ENCODE results near the gene PARP4. TPM values are rescaled to one million over a fixed set of nuclear protein-coding genes. Genes with fewer than 3 reads are reported as not detected.
"Not testable (repeated sequence)": the region's sequence is repeated elsewhere in the genome, so short reads cannot be mapped to it uniquely, and the experiment has no call there.

Gene PARP4
- total RNA-seq, 1 donor from 2014 or later: 31.5 TPM

DNA sequence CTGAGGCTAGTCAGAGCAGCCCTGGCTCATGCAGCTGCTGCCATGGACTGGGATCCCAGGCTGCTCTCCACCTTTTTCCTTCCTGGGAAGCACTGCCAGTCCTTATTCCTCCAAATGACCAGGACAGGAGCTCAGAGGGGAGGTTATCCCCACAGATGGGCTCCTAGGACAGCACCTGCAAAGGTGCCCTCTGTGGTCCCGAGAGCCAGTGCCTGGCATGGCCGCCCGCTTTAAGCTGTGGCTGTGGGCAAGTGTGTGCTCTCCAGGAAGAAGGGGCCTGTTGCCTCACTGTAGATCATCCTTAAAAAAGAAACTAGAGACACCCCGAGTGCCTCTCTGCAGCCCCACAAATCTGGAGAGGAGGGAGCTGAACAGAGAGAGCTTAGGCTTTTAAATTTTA is 119.6 kb downstream of the PARP4 start:
- TF ChIP-seq, protein P1, sequence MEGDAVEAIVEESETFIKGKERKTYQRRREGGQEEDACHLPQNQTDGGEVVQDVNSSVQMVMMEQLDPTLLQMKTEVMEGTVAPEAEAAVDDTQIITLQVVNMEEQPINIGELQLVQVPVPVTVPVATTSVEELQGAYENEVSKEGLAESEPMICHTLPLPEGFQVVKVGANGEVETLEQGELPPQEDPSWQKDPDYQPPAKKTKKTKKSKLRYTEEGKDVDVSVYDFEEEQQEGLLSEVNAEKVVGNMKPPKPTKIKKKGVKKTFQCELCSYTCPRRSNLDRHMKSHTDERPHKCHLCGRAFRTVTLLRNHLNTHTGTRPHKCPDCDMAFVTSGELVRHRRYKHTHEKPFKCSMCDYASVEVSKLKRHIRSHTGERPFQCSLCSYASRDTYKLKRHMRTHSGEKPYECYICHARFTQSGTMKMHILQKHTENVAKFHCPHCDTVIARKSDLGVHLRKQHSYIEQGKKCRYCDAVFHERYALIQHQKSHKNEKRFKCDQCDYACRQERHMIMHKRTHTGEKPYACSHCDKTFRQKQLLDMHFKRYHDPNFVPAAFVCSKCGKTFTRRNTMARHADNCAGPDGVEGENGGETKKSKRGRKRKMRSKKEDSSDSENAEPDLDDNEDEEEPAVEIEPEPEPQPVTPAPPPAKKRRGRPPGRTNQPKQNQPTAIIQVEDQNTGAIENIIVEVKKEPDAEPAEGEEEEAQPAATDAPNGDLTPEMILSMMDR (IDR thresholded peaks at IDR 0.05): no peak
- H3K9me3 Mint-ChIP-seq (ENCODE audit: unreplicated experiment): peaks cover 17% of the 10 kb centered on the region
- H3K36me3 Mint-ChIP-seq (ENCODE audit: unreplicated experiment): no peaks in the 10 kb centered on the region
- H3K4me3 Mint-ChIP-seq (ENCODE audit: unreplicated experiment): no peak overlapping the region
- H3K4me1 Mint-ChIP-seq (ENCODE audit: unreplicated experiment): no peaks in the 10 kb centered on the region
- DNase-seq (ENCODE audit: extremely low spot score, unreplicated experiment): no peak
- H3K27ac Mint-ChIP-seq (ENCODE audit: unreplicated experiment): no peak overlapping the region
- no peaks in the 10 kb centered on the region for H3K27me3 Mint-ChIP-seq (ENCODE audit: unreplicated experiment)

DNA sequence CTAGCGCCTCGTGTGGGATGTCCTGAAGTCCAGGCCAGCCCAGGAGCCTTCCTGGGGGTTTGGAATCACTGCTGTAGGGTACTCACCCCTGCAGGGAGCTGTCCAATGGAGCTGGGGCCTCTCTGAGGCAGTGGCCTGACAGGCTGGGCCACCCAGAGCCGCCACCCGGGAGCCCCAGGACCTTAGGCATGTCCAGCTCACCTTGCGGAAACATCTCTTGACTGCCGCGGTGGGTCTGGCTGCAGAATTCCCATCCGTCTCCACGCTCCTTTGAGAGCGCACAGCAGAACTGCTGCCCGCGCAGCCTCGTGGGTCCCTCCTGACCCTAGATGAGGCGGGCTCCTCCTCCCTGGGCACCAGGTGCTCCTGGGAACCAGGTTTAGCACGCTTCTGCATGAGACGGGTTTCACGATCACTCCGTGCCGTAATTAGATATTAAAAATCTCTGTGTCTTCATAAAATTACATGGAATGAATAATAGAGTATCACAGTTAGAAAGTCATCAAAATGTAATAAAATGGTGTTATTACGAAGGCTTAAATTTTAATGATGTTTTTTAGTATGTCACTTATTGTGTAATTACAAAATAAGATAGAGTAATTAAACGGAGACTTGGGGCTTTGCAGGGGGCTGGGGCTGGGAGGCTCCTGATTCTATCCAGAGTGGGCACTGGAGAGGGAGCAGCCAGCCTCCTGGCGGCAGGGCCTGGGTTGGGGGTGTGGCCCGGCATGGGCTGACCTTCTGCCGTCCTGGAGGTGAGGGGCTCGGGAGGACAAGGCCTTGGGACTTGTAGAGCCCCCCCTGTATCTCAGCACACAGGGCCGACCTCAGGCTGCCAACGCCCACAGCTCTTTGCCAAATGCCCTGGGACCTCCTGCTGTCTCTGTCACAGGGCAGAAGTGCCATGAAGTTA is 120.6 kb downstream of the PARP4 start:
- H3K27ac Mint-ChIP-seq (ENCODE audit: unreplicated experiment); H3K36me3 Mint-ChIP-seq (ENCODE audit: unreplicated experiment); DNase-seq (ENCODE audit: extremely low spot score, unreplicated experiment); H3K9me3 Mint-ChIP-seq (ENCODE audit: unreplicated experiment); H3K27me3 Mint-ChIP-seq (ENCODE audit: unreplicated experiment); H3K4me1 Mint-ChIP-seq (ENCODE audit: unreplicated experiment); H3K4me3 Mint-ChIP-seq (ENCODE audit: unreplicated experiment): not testable (repeated sequence)

DNA sequence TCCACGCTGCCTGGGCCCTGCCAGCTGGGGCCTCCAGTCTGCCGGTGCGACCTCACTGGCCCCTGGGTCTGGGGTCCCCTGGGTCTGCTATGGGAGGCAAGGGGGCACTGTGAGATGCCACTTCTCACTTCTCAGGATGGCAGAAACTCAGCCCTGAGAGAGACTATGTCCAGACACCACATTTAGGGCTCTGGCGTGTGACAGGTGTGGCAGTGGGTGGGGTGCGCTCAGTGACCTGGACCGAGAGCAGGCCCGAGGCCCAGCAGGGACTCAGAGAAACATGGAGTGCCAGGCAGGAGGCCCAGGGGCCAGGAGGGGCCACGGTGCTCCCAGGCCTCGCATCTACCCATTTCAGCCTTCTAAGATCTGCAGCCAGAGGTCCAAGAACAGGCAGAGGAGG is 121.8 kb downstream of the PARP4 start:
- not testable (repeated sequence) for DNase-seq (ENCODE audit: extremely low spot score, unreplicated experiment); H3K27me3 Mint-ChIP-seq (ENCODE audit: unreplicated experiment); H3K9me3 Mint-ChIP-seq (ENCODE audit: unreplicated experiment); H3K27ac Mint-ChIP-seq (ENCODE audit: unreplicated experiment); H3K4me3 Mint-ChIP-seq (ENCODE audit: unreplicated experiment); H3K36me3 Mint-ChIP-seq (ENCODE audit: unreplicated experiment); H3K4me1 Mint-ChIP-seq (ENCODE audit: unreplicated experiment)

DNA sequence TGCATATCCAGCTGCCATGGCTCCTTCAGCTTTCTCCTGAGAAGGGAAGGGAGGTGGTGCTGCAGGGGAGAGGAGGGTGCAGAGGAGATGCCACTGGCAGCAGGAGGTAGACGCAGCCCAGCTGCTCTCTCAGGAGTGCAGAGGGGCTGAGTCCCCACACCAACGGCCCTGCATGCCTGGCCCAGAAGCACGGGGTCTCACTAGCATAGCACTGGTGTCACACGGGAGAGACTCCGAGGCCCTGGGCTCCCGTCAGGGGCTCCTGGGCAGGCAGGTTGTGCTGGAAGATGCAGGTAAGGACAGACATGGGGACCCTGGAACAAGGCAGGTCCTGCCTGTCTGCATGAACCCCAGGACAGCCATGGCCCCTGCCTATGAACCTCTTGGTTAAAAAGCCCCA is 123.1 kb downstream of the PARP4 start:
- Mint-ChIP-seq H3K4me3 (ENCODE audit: unreplicated experiment) (no peak overlapping the region), H3K9me3 (ENCODE audit: unreplicated experiment) (no peaks in the 10 kb centered on the region), H3K4me1 (ENCODE audit: unreplicated experiment) (no peaks in the 10 kb centered on the region), H3K27me3 (ENCODE audit: unreplicated experiment) (peaks cover 2% of the 10 kb centered on the region), H3K36me3 (ENCODE audit: unreplicated experiment) (no peaks in the 10 kb centered on the region), H3K27ac (ENCODE audit: unreplicated experiment) (no peak overlapping the region)
- TF ChIP-seq, protein P1 (IDR thresholded peaks at IDR 0.05): no peak
- DNase-seq (ENCODE audit: extremely low spot score, unreplicated experiment): no peak

DNA sequence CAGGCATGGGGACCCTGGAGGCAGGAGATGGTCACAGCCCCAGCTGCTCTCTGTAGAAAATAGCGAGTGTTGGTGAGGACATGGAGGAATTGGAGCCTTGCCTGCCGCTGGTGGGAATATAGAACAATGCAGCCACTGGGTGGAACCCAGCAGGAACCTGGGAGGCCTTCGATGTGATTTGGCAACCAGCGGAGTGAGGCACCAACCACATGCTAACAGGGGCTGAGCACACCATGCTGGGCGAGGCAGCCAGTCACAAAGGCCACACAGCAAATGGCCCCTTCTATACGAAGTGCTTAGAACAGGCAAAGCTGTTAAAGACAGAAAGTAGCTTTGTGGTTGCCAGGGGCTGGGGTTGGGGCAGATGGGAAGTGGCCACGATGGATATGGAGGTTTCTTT is 123.8 kb downstream of the PARP4 start:
- H3K36me3 Mint-ChIP-seq (ENCODE audit: unreplicated experiment); H3K4me1 Mint-ChIP-seq (ENCODE audit: unreplicated experiment); H3K4me3 Mint-ChIP-seq (ENCODE audit: unreplicated experiment); H3K27ac Mint-ChIP-seq (ENCODE audit: unreplicated experiment); H3K27me3 Mint-ChIP-seq (ENCODE audit: unreplicated experiment); H3K9me3 Mint-ChIP-seq (ENCODE audit: unreplicated experiment); DNase-seq (ENCODE audit: extremely low spot score, unreplicated experiment): not testable (repeated sequence)

DNA sequence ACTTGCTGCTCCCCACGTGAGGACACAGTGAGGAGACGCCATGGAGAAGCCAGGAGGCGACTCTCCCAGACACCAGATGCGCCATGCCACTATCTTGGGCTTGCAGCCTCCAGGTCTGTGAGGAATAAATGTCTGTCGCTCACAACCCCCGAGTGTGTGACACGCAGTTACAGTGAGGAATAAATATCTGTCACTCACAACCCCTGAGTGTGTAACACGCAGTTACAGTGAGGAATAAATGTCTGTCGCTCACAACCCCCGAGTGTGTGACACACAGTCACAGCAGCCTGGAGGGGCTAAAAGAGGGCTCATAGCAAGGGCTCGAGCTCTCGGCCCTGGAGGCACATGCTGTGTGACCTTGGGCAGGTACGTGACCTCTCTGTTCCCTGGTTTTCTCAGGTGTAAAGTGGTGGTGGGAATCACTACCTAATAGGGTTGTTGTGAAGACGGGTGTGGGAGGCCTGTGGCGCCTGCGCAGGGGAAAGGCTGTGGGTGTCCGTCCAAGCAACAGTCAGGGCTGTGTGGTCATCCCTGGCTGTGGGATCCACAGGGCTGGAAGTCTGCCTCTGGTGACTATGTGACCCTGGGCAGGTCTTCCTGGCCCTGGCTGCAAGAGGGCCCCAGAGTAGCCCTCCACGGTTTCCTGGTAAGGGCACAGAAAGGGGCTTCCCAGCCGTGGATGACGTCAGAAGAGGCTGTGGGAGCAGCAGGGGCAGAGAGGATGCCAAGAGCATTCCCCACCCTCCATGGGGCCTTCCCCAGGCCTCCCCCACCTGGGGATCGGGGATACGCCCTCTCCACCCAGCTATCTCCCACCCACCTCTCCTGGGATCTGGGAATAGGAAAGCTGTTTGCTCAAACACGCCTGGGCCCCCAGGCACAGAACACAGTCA is 125.5 kb downstream of the PARP4 start:
- H3K36me3 Mint-ChIP-seq (ENCODE audit: unreplicated experiment): no peaks in the 10 kb centered on the region
- no peaks in the 10 kb centered on the region for H3K4me1 Mint-ChIP-seq (ENCODE audit: unreplicated experiment)
- H3K27ac Mint-ChIP-seq (ENCODE audit: unreplicated experiment): no peak overlapping the region
- H3K4me3 Mint-ChIP-seq (ENCODE audit: unreplicated experiment): no peak overlapping the region
- H3K27me3 Mint-ChIP-seq (ENCODE audit: unreplicated experiment): peaks cover 2% of the 10 kb centered on the region
- TF ChIP-seq, protein P1 (IDR thresholded peaks at IDR 0.05): no peak
- no peak for DNase-seq (ENCODE audit: extremely low spot score, unreplicated experiment)
- no peaks in the 10 kb centered on the region for H3K9me3 Mint-ChIP-seq (ENCODE audit: unreplicated experiment)

Measured in osteocyte (in vitro differentiated cells).